ENCODE measurements around the gene SPP2.

GRCh38 chr2:234060236-234060635 is 9.7 kb downstream of the SPP2 start:
- TF ChIP-seq CTCF (IDR thresholded peaks at IDR 0.05) (no peak), REST (IDR thresholded peaks at IDR 0.05; ENCODE audit: insufficient read depth in 1 of 2, low read depth in 2 of 2, low read length in 1 of 2) (no peak), POLR2AphosphoS5 (IDR thresholded peaks at IDR 0.05; ENCODE audit: low read depth, low read length) (no peak)
